Spleen (tissue), 11 donors: Measurements from ENCODE around the gene DNASE1. TPM values are rescaled to one million over a fixed set of nuclear protein-coding genes. Genes with fewer than 3 reads are reported as not detected.
"Not testable (repeated sequence)": the region's sequence is repeated elsewhere in the genome, so short reads cannot be mapped to it uniquely, and the experiment has no call there.

ENCODE experiments used
- DNase-seq: peaks from one replicate; pipeline ENCODE4 v3.0.0-alpha.2; 2020
- H3K27ac ChIP-seq, 8 donors: fragments of 200-600 bp; sonication (generic) in 7 of 8; 1 replicate in 4 of 8; 2 replicates in 4 of 8; pipeline versions ENCODE4 v1.5.0 to v1.8.0; 2016 to 2021; ENCODE audit warnings: inconsistent platforms in 4 of 8, mild to moderate bottlenecking in 4 of 8, moderate library complexity in 1 of 8
- H3K27me3 ChIP-seq, 7 donors: fragments of 200-600 bp; sonication (generic) in 6 of 7; replicated peaks in 1 of 7; 1 replicate in 4 of 7; 2 replicates in 3 of 7; pipeline versions ENCODE4 v1.5.0 to v1.8.0; 2016 to 2021; ENCODE audit warnings: inconsistent platforms in 3 of 7, mild to moderate bottlenecking in 1 of 7
- H3K36me3 ChIP-seq, 6 donors: fragments of 200-600 bp; sonication (generic) in 5 of 6; 1 replicate in 4 of 6; 2 replicates in 2 of 6; pipeline versions ENCODE4 v1.5.0 to v1.8.0; 2016 to 2021; ENCODE audit warnings: inconsistent platforms in 2 of 6
- H3K4me1 ChIP-seq, 6 donors: fragments of 200-600 bp; sonication (generic) in 5 of 6; 1 replicate in 3 of 6; 2 replicates in 3 of 6; pipeline versions ENCODE4 v1.5.0 to v1.8.0; 2016 to 2021; ENCODE audit warnings: inconsistent platforms in 3 of 6
- H3K4me3 ChIP-seq, 8 donors: fragments of 200-600 bp; sonication (generic) in 7 of 8; 1 replicate in 4 of 8; 2 replicates in 4 of 8; pipeline versions ENCODE4 v1.5.0 to v1.8.0; 2016 to 2021; ENCODE audit warnings: inconsistent platforms in 4 of 8, mild to moderate bottlenecking in 4 of 8, moderate library complexity in 2 of 8
- H3K9me3 ChIP-seq, 8 donors: fragments of 200-600 bp; sonication (generic) in 7 of 8; 1 replicate in 4 of 8; 2 replicates in 4 of 8; pipeline versions ENCODE4 v1.5.0 to v1.8.0; 2016 to 2021; ENCODE audit warnings: inconsistent platforms in 4 of 8
- POLR2A ChIP-seq, 3 donors: fragments of 450-650 bp; IDR thresholded peaks; one replicate each; pipeline ENCODE4 v1.5.1; 2017; ENCODE audit warnings: antibody characterized with exemption in 3 of 3, mild to moderate bottlenecking in 1 of 3
- POLR2AphosphoS5 ChIP-seq, 3 donors: sonication (generic); formaldehyde crosslinking; IDR thresholded peaks; one replicate each; pipeline ENCODE4 v1.5.1; 2017; ENCODE audit warnings: antibody characterized with exemption in 3 of 3
- WGBS, 5 donors: extraction: QIAGEN DNeasy Blood & Tissue Kit in 3 of 5; methylation state at CpG; one replicate each; pipeline versions ENCODE4 v1.1.5 to v1.1.7; 2013 to 2018; 5-methylcytosine and 5-hydroxymethylcytosine counted together
- intact Hi-C: fragments of 100-400 bp; cut with DNase I; formaldehyde crosslinking; loops from one replicate; pipeline ENCODE4 v1.15.0; 2023; ENCODE audit warnings: low total_unique reads
- polyA plus RNA-seq, 3 donors: library from polyadenylated mRNA; stranded (reverse); fragments of 200-250 nt; gene quantifications; one replicate each; pipeline ENCODE4 v1.2.1, GENCODE V29; 2013
- total RNA-seq, 7 donors: library from RNA; depleted of rRNA in 3 of 7; stranded (reverse); fragments of >200 nt in 3 of 7; fragmentation: NEBNext Ultra II Directional in 4 of 7; extraction: Animal tissue kit (Norgen Biotek cat#: 25700) in 4 of 7; gene quantifications; one replicate each; pipeline versions ENCODE4 v1.1.0 to v1.2.1, GENCODE V29; 2016 to 2021
- TF ChIP-seq, protein P1 (sequence below), 11 experiments: fragments of 200-600 bp in 7 of 11; fragments of 450-650 bp in 4 of 11; sonication (generic) in 4 of 11; IDR thresholded peaks in 8 of 11; conservative IDR thresholded peaks in 3 of 11; 1 replicate in 7 of 11; 2 replicates in 4 of 11; pipeline versions ENCODE4 v1.4.0 to v1.8.0; 2016 to 2021; ENCODE audit warnings: antibody characterized with exemption in 11 of 11, inconsistent platforms in 4 of 11, mild to moderate bottlenecking in 1 of 11
- donor health status: healthy with polysubstance abuse.
- donor health status: DM: no; HTN: no; CAD: no; lungs with moderate emphysema.
- donor health status: DM: no; HTN: no; CAD: no.
- donor health status: Bipolar disorder and iron deficiency.
- donor health status: healthy.
- donor health status: DM: no; HTN: no; CAD: no.
- donor health status: DM: yes; HTN: yes; CAD: no.

Gene DNASE1
- total and polyA plus RNA-seq, 10 donors = 6.1 to 51.9 (median 24.7) TPM

GRCh38 chr16:3655030-3655395 is 522 bp downstream of the DNASE1 start:
- 88 to 93% (median 91%) methylated on average over 3 to 12 of the region's 12 CpGs for WGBS, 5 donors
- intact Hi-C loops = no loop called here
- H3K4me1 ChIP-seq = peaks cover 0 to 6% (median 0%) of the 10 kb centered on the region in 6 donors
- TF ChIP-seq POLR2A (IDR thresholded peaks at IDR 0.05) = no peak
- TF ChIP-seq, protein P1, sequence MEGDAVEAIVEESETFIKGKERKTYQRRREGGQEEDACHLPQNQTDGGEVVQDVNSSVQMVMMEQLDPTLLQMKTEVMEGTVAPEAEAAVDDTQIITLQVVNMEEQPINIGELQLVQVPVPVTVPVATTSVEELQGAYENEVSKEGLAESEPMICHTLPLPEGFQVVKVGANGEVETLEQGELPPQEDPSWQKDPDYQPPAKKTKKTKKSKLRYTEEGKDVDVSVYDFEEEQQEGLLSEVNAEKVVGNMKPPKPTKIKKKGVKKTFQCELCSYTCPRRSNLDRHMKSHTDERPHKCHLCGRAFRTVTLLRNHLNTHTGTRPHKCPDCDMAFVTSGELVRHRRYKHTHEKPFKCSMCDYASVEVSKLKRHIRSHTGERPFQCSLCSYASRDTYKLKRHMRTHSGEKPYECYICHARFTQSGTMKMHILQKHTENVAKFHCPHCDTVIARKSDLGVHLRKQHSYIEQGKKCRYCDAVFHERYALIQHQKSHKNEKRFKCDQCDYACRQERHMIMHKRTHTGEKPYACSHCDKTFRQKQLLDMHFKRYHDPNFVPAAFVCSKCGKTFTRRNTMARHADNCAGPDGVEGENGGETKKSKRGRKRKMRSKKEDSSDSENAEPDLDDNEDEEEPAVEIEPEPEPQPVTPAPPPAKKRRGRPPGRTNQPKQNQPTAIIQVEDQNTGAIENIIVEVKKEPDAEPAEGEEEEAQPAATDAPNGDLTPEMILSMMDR (IDR thresholded peaks at IDR 0.05 in 8 of 11, conservative IDR thresholded peaks at IDR 0.05 in 3 of 11) = no peak
- no peak for TF ChIP-seq POLR2AphosphoS5 (IDR thresholded peaks at IDR 0.05)
- DNase-seq = peak; percentile 57
- H3K27me3 ChIP-seq = no peaks in the 10 kb centered on the region
- H3K27ac ChIP-seq = no peak overlapping the region
- H3K9me3 ChIP-seq = no peaks in the 10 kb centered on the region
- no peak overlapping the region for H3K4me3 ChIP-seq
- H3K36me3 ChIP-seq = peaks cover 2 to 86% (median 57%) of the 10 kb centered on the region in 6 donors

DNA sequence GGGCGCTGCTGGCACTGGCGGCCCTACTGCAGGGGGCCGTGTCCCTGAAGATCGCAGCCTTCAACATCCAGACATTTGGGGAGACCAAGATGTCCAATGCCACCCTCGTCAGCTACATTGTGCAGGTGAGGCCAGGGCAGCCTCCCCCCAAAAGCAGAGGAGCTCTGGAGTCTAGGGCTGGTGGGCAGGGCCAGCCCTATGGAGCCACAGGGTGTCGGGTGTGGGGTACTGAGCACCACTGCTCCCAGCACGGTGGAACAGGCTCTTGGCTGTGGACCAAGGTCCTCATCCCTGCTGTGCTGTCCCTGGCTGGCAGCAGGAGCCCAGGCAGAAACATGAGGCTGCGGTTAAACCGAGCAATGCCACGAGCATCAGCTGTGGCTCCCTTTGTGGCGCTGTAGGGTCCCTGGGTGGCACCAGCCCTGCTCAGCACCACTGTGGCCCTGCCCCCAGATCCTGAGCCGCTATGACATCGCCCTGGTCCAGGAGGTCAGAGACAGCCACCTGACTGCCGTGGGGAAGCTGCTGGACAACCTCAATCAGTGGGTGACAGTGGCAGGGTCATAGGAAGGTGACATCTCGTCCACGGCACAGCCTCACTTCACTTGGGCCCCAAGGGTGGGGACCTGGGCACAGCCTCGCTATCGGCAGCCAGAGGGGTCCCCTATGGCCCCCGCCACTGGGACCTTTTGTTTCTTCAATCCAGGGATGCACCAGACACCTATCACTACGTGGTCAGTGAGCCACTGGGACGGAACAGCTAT is 1.1 kb downstream of the DNASE1 start:
- Histone ChIP-seq H3K27me3 (no peaks in the 10 kb centered on the region), H3K36me3 (peaks cover 2 to 91% (median 63%) of the 10 kb centered on the region in 6 donors), H3K4me3 (no peak overlapping the region), H3K9me3 (no peaks in the 10 kb centered on the region), H3K4me1 (peaks cover 0 to 6% (median 0%) of the 10 kb centered on the region in 6 donors), H3K27ac (no peak overlapping the region)
- WGBS, 5 donors = 89 to 93% (median 92%) methylated on average over 11 to 21 of the region's 21 CpGs
- peak; percentile 48 for DNase-seq
- intact Hi-C loops = no loop called here
- TF ChIP-seq POLR2A (IDR thresholded peaks at IDR 0.05) (no peak), POLR2AphosphoS5 (IDR thresholded peaks at IDR 0.05) (no peak)
- TF ChIP-seq, protein P1 (IDR thresholded peaks at IDR 0.05 in 8 of 11, conservative IDR thresholded peaks at IDR 0.05 in 3 of 11) = no peak

GRCh38 chr16:3656160-3656490 is 1.6 kb downstream of the DNASE1 start:
- H3K4me3 ChIP-seq, H3K27ac ChIP-seq, DNase-seq, H3K27me3 ChIP-seq, H3K9me3 ChIP-seq, intact Hi-C loops, H3K4me1 ChIP-seq: not testable (repeated sequence)
- WGBS, 5 donors = 80 to 99% (median 91%) methylated on average over 5 to 7 of the region's 10 CpGs
- H3K36me3 ChIP-seq = peaks cover 2 to 91% (median 65%) of the 10 kb centered on the region in 6 donors

GRCh38 chr16:3656491-3657468 is 2.3 kb downstream of the DNASE1 start:
- WGBS, 5 donors = 91 to 93% (median 93%) methylated on average over 32 to 42 of the region's 42 CpGs
- H3K9me3 ChIP-seq = no peaks in the 10 kb centered on the region
- intact Hi-C loops = no loop called here
- peak; percentile 56 for DNase-seq
- TF ChIP-seq, protein P1 (IDR thresholded peaks at IDR 0.05 in 8 of 11, conservative IDR thresholded peaks at IDR 0.05 in 3 of 11) = no peak
- no peak for TF ChIP-seq POLR2A (IDR thresholded peaks at IDR 0.05)
- peak in 1 of 3 donors; percentile 32 for TF ChIP-seq POLR2AphosphoS5 (IDR thresholded peaks at IDR 0.05)
- peaks cover 0 to 6% (median 0%) of the 10 kb centered on the region in 6 donors for H3K4me1 ChIP-seq
- no peaks in the 10 kb centered on the region for H3K27me3 ChIP-seq
- H3K36me3 ChIP-seq = peaks cover 2 to 91% (median 66%) of the 10 kb centered on the region in 6 donors
- H3K27ac ChIP-seq = no peak overlapping the region
- H3K4me3 ChIP-seq = no peak overlapping the region
